Keratinocyte (primary cell): Measurements from ENCODE around the gene CNPY2. TPM values are rescaled to one million over a fixed set of nuclear protein-coding genes. Genes with fewer than 3 reads are reported as not detected.

Experiments
- DNase-seq: peaks from one replicate; pipeline ENCODE4 v3.0.0-alpha.2; 2011; ENCODE audit warnings: low read depth, missing footprints, low spot score
- FAIRE-seq: peaks from 2 replicates; lab custom pipeline; 2011; peaks lifted over from hg19 to GRCh38; lab: Jason Lieb, UNC
- H2AFZ ChIP-seq: 2 replicates; pipeline ENCODE4 v1.6.0; 2012; ENCODE audit warnings: low read length, control low read depth, inconsistent platforms; ENCODE audit not compliant: control insufficient read depth
- H3K27ac ChIP-seq: 2 replicates; pipeline ENCODE4 v1.5.1; 2011; ENCODE audit warnings: low read length; ENCODE audit not compliant: control insufficient read depth, insufficient read depth
- H3K27me3 ChIP-seq: 3 replicates; pipeline ENCODE4 v1.6.0; 2011; ENCODE audit warnings: low read length; ENCODE audit not compliant: control insufficient read depth, insufficient read depth; ENCODE audit errors: extremely low read depth
- H3K36me3 ChIP-seq, 2 experiments: 2 replicates in 1 of 2; 3 replicates in 1 of 2; pipeline ENCODE4 v1.5.1; 2011; ENCODE audit warnings: low read length in 2 of 2, mild to moderate bottlenecking in 1 of 2; ENCODE audit not compliant: control insufficient read depth in 2 of 2, insufficient read depth in 2 of 2; ENCODE audit errors: extremely low read depth in 1 of 2
- H3K4me1 ChIP-seq: 3 replicates; pipeline ENCODE4 v1.5.1; 2011; ENCODE audit warnings: low read length; ENCODE audit not compliant: control insufficient read depth, insufficient read depth; ENCODE audit errors: extremely low read depth
- H3K4me2 ChIP-seq: 3 replicates; pipeline ENCODE4 v1.6.0; 2011; ENCODE audit warnings: low read depth, low read length; ENCODE audit not compliant: control insufficient read depth, insufficient read depth; ENCODE audit errors: extremely low read depth
- H3K4me3 ChIP-seq, 3 experiments: fragments of 200-600 bp in 1 of 3; sonication (generic) in 1 of 3; 2 replicates in 2 of 3; 3 replicates in 1 of 3; pipeline ENCODE4 v1.5.1; 2011 to 2016; ENCODE audit warnings: low read length in 3 of 3, mild to moderate bottlenecking in 3 of 3, control low read depth in 2 of 3, inconsistent platforms in 1 of 3, low read depth in 1 of 3, mixed read lengths in 1 of 3, mixed run types in 1 of 3, moderate library complexity in 1 of 3; ENCODE audit not compliant: control insufficient read depth in 2 of 3, insufficient read depth in 2 of 3; ENCODE audit errors: extremely low read depth in 1 of 3
- H3K79me2 ChIP-seq: 2 replicates; pipeline ENCODE4 v1.6.0; 2012; ENCODE audit warnings: low read length; ENCODE audit not compliant: control insufficient read depth, insufficient read depth
- H3K9ac ChIP-seq: 3 replicates; pipeline ENCODE4 v1.6.0; 2011; ENCODE audit warnings: low read length; ENCODE audit not compliant: control insufficient read depth, insufficient read depth; ENCODE audit errors: extremely low read depth
- H3K9me1 ChIP-seq: 3 replicates; pipeline ENCODE4 v1.6.0; 2011; ENCODE audit warnings: low read length; ENCODE audit not compliant: control insufficient read depth, insufficient read depth; ENCODE audit errors: extremely low read depth
- H3K9me3 ChIP-seq: 2 replicates; pipeline ENCODE4 v1.5.1; 2012; ENCODE audit warnings: low read depth, low read length; ENCODE audit not compliant: control insufficient read depth
- H4K20me1 ChIP-seq: 3 replicates; pipeline ENCODE4 v1.6.0; 2011; ENCODE audit warnings: low read length; ENCODE audit not compliant: control insufficient read depth, insufficient read depth; ENCODE audit errors: extremely low read depth
- CTCF ChIP-seq, 3 experiments: IDR thresholded peaks in 1 of 3; conservative IDR thresholded peaks in 1 of 3; optimal IDR thresholded peaks in 1 of 3; 2 replicates in 2 of 3; 3 replicates in 1 of 3; pipeline versions ENCODE3 to v1.5.1; 2011; ENCODE audit warnings: low read length in 3 of 3, mild to moderate bottlenecking in 3 of 3, moderate library complexity in 2 of 3, control low read depth in 1 of 3, inconsistent platforms in 1 of 3; ENCODE audit not compliant: insufficient read depth in 2 of 3; ENCODE audit errors: extremely low read depth in 1 of 3
- EZH2 ChIP-seq: IDR thresholded peaks from one replicate; pipeline ENCODE4 v1.6.1; 2012; ENCODE audit warnings: inconsistent platforms, mild to moderate bottlenecking, low read length, moderate library complexity
- dilution Hi-C: fragments of 300-500 bp; cut with MboI; formaldehyde crosslinking; loops from one replicate; pipeline ENCODE4 v1.7.0; 2020; ENCODE audit warnings: low sequenced_read_pairs; ENCODE audit not compliant: extremely low pct_ligation_motif_present
- polyA plus RNA-seq, 5 experiments: library from polyadenylated mRNA; depleted of rRNA in 3 of 5; stranded (reverse) in 3 of 5; stranded (forward) in 1 of 5; unstranded in 1 of 5; fragments of >200 nt; gene quantifications; 1 replicate in 1 of 5; 2 replicates in 3 of 5; 3 replicates in 1 of 5; pipeline versions ENCODE4 v1.2.1 to v1.2.3, GENCODE V29; 2011 to 2012; ENCODE audit warnings: missing spikeins in 2 of 5, low read depth in 1 of 5, low replicate concordance in 1 of 5

Gene CNPY2
- polyA plus RNA-seq, 1 donor (not counting 4 experiments of a cell fraction or from before 2014, with no cell fraction given): 162 TPM

GRCh38 chr12:56308714-56309113 lies 7.1 kb downstream of the CNPY2 start:
- dilution Hi-C loops: no loop called here
- DNase-seq (no peak), FAIRE-seq (no peak)
- H4K20me1 ChIP-seq: no peaks in the 10 kb centered on the region
- H3K27ac ChIP-seq: no peak overlapping the region
- no peak overlapping the region for H3K4me2 ChIP-seq
- H2AFZ ChIP-seq: no peak overlapping the region
- TF ChIP-seq EZH2 (no peak), CTCF (optimal IDR thresholded peaks at IDR 0.05 in 1 of 3, IDR thresholded peaks at IDR 0.05 in 1 of 3, conservative IDR thresholded peaks at IDR 0.05 in 1 of 3; ENCODE audit: extremely low read depth in 1 of 3, insufficient read depth in 2 of 3, low read length in 3 of 3) (no peak)
- H3K27me3 ChIP-seq: no peaks in the 10 kb centered on the region
- H3K4me3 ChIP-seq: no peak overlapping the region
- H3K9ac ChIP-seq: no peak overlapping the region
- H3K4me1 ChIP-seq: peaks cover 3% of the 10 kb centered on the region
- no peaks in the 10 kb centered on the region for H3K9me1 ChIP-seq
- peaks cover 3% of the 10 kb centered on the region for H3K79me2 ChIP-seq
- H3K36me3 ChIP-seq: peaks cover 25% of the 10 kb centered on the region in 2 experiments
- no peaks in the 10 kb centered on the region for H3K9me3 ChIP-seq

- peaks cover 3% of the 10 kb centered on the region for H3K4me1 ChIP-seq
- no peak overlapping the region for H3K9ac ChIP-seq
- no peak overlapping the region for H2AFZ ChIP-seq
- FAIRE-seq: no peak
- H3K79me2 ChIP-seq: peaks cover 3% of the 10 kb centered on the region
- TF ChIP-seq EZH2 (no peak), CTCF (optimal IDR thresholded peaks at IDR 0.05 in 1 of 3, IDR thresholded peaks at IDR 0.05 in 1 of 3, conservative IDR thresholded peaks at IDR 0.05 in 1 of 3; ENCODE audit: extremely low read depth in 1 of 3, insufficient read depth in 2 of 3, low read length in 3 of 3) (no peak)
- no peak for DNase-seq
- no peak overlapping the region for H3K27ac ChIP-seq
- dilution Hi-C loops: no loop called here
- no peaks in the 10 kb centered on the region for H3K9me3 ChIP-seq
- no peak overlapping the region for H3K4me3 ChIP-seq
- no peaks in the 10 kb centered on the region for H3K9me1 ChIP-seq
- no peak overlapping the region for H3K4me2 ChIP-seq
- H3K27me3 ChIP-seq: no peaks in the 10 kb centered on the region
- no peaks in the 10 kb centered on the region for H4K20me1 ChIP-seq
- peaks cover 25% of the 10 kb centered on the region in 2 experiments for H3K36me3 ChIP-seq
Observed at GRCh38 chr12:56307221-56307965, 8.4 kb downstream of the CNPY2 start.
